HL-60 (cell line): ENCODE data around the gene CDHR3.

Source experiments
- DNase-seq, 2 experiments: peaks; one replicate each; pipeline ENCODE4 v3.0.0-alpha.2; 2010 to 2020; ENCODE audit warnings: low read depth in 1 of 2, low spot score in 1 of 2
- H3K27ac ChIP-seq: fragments of 250-450 bp; sonication (Bioruptor Pico); replicated peaks from 2 replicates; pipeline ENCODE4 v1.5.1; 2020; ENCODE audit warnings: mild to moderate bottlenecking, moderate library complexity
- H3K27me3 ChIP-seq: fragments of 250-450 bp; sonication (Bioruptor Pico); 2 replicates; pipeline ENCODE4 v1.5.1; 2021; ENCODE audit warnings: mild to moderate bottlenecking, moderate library complexity; ENCODE audit not compliant: insufficient read depth, poor library complexity, severe bottlenecking
- H3K4me3 ChIP-seq: replicated peaks from 2 replicates; pipeline ENCODE4 v1.5.1; 2011; ENCODE audit warnings: mild to moderate bottlenecking, control low read depth, low read length; ENCODE audit not compliant: insufficient read depth
- GABPA ChIP-seq: IDR thresholded peaks from 2 replicates; pipeline ENCODE4 v1.6.1; 2012; ENCODE audit warnings: low read depth
- POLR2AphosphoS5 ChIP-seq: IDR thresholded peaks from 2 replicates; pipeline ENCODE4 v1.6.1; 2012; ENCODE audit warnings: low read depth
- SPI1 ChIP-seq: IDR thresholded peaks from 2 replicates; pipeline ENCODE4 v1.6.1; 2012; ENCODE audit warnings: low read depth, mild to moderate bottlenecking, borderline replicate concordance
- TF ChIP-seq, protein P1 (sequence below): IDR thresholded peaks from one replicate; pipeline ENCODE4 v1.5.1; 2011; ENCODE audit warnings: low read length, control low read depth, inconsistent platforms; ENCODE audit not compliant: insufficient read depth
- TF ChIP-seq, protein P2 (sequence below): IDR thresholded peaks from 2 replicates; pipeline ENCODE4 v1.6.1; 2012; ENCODE audit warnings: low read depth; ENCODE audit not compliant: insufficient replicate concordance

CDHR3 gene

DNA sequence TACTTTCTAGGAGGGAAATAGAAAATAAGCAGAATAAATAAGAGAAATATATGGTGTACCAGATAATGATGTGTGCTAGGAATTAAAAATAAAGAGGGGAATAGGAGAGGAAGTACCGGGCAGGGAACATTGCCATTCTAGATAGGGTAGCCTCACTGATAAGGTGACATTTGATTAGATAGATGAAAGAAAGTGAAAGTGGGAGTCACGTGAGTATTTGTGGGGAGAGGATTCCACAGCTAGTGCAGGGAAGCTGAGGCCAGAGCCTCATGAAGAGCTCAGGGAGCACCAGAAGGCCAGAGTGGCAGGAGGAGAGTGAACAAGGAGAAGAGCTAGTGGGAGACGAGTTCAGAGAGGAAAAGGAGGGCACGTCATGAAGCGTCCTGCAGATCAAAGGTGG, 49.1 kb downstream of the CDHR3 start:
- no peak overlapping the region for H3K27ac ChIP-seq
- H3K4me3 ChIP-seq = no peak overlapping the region
- no peak for DNase-seq
- H3K27me3 ChIP-seq = peaks cover 2% of the 10 kb centered on the region
- TF ChIP-seq POLR2AphosphoS5 = no peak
- TF ChIP-seq, protein P1, sequence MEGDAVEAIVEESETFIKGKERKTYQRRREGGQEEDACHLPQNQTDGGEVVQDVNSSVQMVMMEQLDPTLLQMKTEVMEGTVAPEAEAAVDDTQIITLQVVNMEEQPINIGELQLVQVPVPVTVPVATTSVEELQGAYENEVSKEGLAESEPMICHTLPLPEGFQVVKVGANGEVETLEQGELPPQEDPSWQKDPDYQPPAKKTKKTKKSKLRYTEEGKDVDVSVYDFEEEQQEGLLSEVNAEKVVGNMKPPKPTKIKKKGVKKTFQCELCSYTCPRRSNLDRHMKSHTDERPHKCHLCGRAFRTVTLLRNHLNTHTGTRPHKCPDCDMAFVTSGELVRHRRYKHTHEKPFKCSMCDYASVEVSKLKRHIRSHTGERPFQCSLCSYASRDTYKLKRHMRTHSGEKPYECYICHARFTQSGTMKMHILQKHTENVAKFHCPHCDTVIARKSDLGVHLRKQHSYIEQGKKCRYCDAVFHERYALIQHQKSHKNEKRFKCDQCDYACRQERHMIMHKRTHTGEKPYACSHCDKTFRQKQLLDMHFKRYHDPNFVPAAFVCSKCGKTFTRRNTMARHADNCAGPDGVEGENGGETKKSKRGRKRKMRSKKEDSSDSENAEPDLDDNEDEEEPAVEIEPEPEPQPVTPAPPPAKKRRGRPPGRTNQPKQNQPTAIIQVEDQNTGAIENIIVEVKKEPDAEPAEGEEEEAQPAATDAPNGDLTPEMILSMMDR = no peak
- TF ChIP-seq, protein P2, sequence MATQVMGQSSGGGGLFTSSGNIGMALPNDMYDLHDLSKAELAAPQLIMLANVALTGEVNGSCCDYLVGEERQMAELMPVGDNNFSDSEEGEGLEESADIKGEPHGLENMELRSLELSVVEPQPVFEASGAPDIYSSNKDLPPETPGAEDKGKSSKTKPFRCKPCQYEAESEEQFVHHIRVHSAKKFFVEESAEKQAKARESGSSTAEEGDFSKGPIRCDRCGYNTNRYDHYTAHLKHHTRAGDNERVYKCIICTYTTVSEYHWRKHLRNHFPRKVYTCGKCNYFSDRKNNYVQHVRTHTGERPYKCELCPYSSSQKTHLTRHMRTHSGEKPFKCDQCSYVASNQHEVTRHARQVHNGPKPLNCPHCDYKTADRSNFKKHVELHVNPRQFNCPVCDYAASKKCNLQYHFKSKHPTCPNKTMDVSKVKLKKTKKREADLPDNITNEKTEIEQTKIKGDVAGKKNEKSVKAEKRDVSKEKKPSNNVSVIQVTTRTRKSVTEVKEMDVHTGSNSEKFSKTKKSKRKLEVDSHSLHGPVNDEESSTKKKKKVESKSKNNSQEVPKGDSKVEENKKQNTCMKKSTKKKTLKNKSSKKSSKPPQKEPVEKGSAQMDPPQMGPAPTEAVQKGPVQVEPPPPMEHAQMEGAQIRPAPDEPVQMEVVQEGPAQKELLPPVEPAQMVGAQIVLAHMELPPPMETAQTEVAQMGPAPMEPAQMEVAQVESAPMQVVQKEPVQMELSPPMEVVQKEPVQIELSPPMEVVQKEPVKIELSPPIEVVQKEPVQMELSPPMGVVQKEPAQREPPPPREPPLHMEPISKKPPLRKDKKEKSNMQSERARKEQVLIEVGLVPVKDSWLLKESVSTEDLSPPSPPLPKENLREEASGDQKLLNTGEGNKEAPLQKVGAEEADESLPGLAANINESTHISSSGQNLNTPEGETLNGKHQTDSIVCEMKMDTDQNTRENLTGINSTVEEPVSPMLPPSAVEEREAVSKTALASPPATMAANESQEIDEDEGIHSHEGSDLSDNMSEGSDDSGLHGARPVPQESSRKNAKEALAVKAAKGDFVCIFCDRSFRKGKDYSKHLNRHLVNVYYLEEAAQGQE = no peak

DNA sequence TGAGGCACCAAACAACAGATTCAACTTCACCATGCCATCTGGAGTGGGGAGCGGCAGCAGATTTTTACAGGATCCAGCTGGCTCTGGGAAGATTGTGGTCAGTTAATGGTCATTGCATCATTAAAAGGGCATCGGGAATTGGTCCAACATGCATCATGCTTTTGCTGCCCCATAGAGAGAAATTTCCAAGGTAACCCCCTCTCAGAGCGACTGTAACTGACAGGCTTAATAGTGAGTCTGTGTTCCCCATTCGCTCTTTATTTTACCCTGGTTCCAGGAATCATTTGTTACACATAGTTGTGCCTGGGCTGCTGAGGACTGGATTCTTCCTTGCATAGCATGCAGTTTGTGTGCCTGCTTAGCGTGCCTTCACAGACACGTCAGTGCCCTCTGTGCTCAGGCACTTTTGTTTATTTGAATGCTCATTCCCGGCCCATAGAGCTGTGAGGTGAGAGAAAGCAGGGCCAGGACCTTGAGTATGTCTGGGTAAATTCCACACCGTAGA, 49.9 kb downstream of the CDHR3 start:
- TF ChIP-seq SPI1 = no peak
- H3K27ac ChIP-seq = no peak overlapping the region
- no peak for DNase-seq
- no peak overlapping the region for H3K4me3 ChIP-seq
- H3K27me3 ChIP-seq = peaks cover 2% of the 10 kb centered on the region

DNA sequence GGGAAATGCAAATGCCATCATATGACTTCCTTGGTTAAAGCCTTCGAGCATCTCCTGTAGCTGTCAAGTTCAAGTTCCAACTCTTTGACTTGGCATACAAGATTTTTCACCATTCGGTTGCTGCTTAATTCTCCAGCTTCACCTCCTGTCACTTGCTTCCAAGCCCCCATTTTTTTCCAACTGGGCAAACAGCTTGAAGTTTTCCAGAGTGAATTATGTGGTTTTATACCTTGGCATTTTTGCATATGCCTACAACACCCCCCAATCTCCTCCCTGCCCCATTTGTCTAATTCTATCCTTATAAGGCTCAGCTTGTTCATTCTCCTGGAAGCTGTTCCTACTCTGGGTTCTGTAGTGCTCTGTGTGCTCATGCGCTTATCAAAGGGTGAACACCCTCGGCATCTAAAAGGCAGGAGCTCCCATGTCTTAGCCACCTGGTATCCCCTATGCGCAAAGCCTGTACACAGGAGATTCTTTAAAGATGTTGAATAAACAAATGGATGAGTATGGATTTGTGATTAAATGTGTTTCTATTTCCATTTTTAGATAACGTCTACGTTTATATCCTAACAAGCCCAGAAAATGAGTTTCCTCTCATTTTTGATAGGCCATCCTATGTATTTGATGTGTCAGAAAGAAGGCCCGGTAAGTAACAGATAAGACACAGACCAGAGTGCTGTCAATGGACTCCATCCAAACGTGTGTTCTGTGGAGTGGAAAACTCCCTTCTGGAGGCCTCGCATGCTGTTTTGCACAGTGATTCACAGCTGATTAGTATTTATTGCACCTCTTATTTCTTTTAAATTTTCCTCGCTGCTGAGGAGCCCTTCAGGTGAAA, 52.5 kb downstream of the CDHR3 start:
- TF ChIP-seq, protein P1 = no peak
- no peak for TF ChIP-seq POLR2AphosphoS5
- no peak for TF ChIP-seq GABPA
- TF ChIP-seq, protein P2 = no peak
- no peak for TF ChIP-seq SPI1
- no peak for DNase-seq
- H3K4me3 ChIP-seq = no peak overlapping the region
- H3K27ac ChIP-seq = no peak overlapping the region
- peaks cover 5% of the 10 kb centered on the region for H3K27me3 ChIP-seq

DNA sequence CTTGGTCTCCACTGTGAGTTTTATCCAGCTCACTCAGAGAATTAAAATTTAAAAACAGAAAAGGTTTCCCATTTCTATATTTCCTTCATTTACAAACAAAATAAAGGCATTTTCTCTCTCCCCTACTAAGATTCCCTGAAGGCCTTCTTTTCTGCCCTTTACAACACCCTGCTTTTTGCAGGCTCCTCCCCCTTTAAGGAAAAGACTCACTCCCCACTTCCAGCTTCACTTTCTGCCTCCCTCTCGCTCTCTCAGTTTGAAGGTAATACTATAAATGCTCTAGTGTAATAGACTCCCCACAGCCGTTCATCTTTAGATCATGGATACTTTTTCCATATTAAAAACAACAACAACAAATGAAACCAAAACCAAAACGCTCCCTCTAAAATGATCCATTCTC, 53.3 kb downstream of the CDHR3 start:
- H3K27me3 ChIP-seq = peaks cover 5% of the 10 kb centered on the region
- TF ChIP-seq, protein P2 = no peak
- no peak for TF ChIP-seq POLR2AphosphoS5
- TF ChIP-seq, protein P1 = no peak
- no peak for TF ChIP-seq SPI1
- no peak for TF ChIP-seq GABPA
- DNase-seq = no peak
- H3K27ac ChIP-seq = no peak overlapping the region
- no peak overlapping the region for H3K4me3 ChIP-seq
